GM18517 (cell line): ENCODE measurements around the gene CALHM1.
A peak's percentile ranks its signal among the peaks of the same experiment; 100 is the strongest.

ENCODE experiments used
- ATAC-seq: cut with Tn5 transposase; IDR thresholded peaks from one replicate; pipeline ENCODE4 v1.9.1; 2021; ENCODE audit warnings: mild to moderate bottlenecking, moderate library complexity; ENCODE audit not compliant: unreplicated experiment

CALHM1 gene

GRCh38 chr10:103456074-103456660 is 2.5 kb downstream of the CALHM1 start:
- no peak for ATAC-seq

GRCh38 chr10:103455235-103455634 is 3.5 kb downstream of the CALHM1 start:
- no peak for ATAC-seq

GRCh38 chr10:103454026-103454425 is 4.7 kb downstream of the CALHM1 start:
- no peak for ATAC-seq

- ATAC-seq: peak; percentile 16
Measured at GRCh38 chr10:103452506-103453230, 6.0 kb downstream of the CALHM1 start.

- peak; percentile 76 for ATAC-seq
Measured at GRCh38 chr10:103451831-103452505, 6.7 kb downstream of the CALHM1 start, which contains the start of gene CALHM2. CALHM2 (minus strand) TSS chr10:103452370; CDS start chr10:103449941, 2,429 bp downstream.

GRCh38 chr10:103451091-103451813 is 7.4 kb downstream of the CALHM1 start:
- ATAC-seq: no peak

- ATAC-seq: no peak
Measured at GRCh38 chr10:103450201-103450695, 8.5 kb downstream of the CALHM1 start.

GRCh38 chr10:103449208-103450144 is 9.2 kb downstream of the CALHM1 start:
- ATAC-seq: no peak

GRCh38 chr10:103448746-103449145 is 10.0 kb downstream of the CALHM1 start:
- ATAC-seq: no peak

GRCh38 chr10:103447187-103447586 is 11.5 kb downstream of the CALHM1 start:
- ATAC-seq: no peak

GRCh38 chr10:103445767-103446567 is 12.7 kb downstream of the CALHM1 start:
- no peak for ATAC-seq

- ATAC-seq: no peak
Measured at GRCh38 chr10:103445366-103445765, 13.3 kb downstream of the CALHM1 start.

- no peak for ATAC-seq
Measured at GRCh38 chr10:103444478-103444877, 14.2 kb downstream of the CALHM1 start.

- no peak for ATAC-seq
Measured at GRCh38 chr10:103443475-103444185, 15.1 kb downstream of the CALHM1 start.

- ATAC-seq: no peak
Measured at GRCh38 chr10:103442031-103442461, 16.7 kb downstream of the CALHM1 start.

GRCh38 chr10:103441611-103442010 is 17.1 kb downstream of the CALHM1 start:
- no peak for ATAC-seq

- no peak for ATAC-seq
Measured at GRCh38 chr10:103441206-103441605, 17.5 kb downstream of the CALHM1 start.

- no peak for ATAC-seq
Measured at GRCh38 chr10:103440416-103440815, 18.3 kb downstream of the CALHM1 start.
